Lung (tissue), 12 donors: ENCODE measurements around the gene TFAM. TPM values are rescaled to one million over a fixed set of nuclear protein-coding genes. Genes with fewer than 3 reads are reported as not detected.
A peak's percentile ranks its signal among the peaks of the same experiment; 100 is the strongest.

Experiments
- ATAC-seq: fragments of 200-7000 bp; cut with Tn5 transposase; one replicate; pipeline ENCODE4 v1.9.1; 2020; ENCODE audit warnings: moderate number of reproducible peaks; ENCODE audit not compliant: insufficient read depth, low FRiP score
- DNase-seq, 3 donors: peaks; one replicate each; pipeline ENCODE4 v3.0.0-alpha.2; 2013 to 2017
- H3K27ac ChIP-seq, 2 donors: one replicate each; pipeline ENCODE4 v1.5.1; 2013; ENCODE audit warnings: mild to moderate bottlenecking in 2 of 2, moderate library complexity in 2 of 2, control low read depth in 1 of 2, inconsistent platforms in 1 of 2, low read depth in 1 of 2, low read length in 1 of 2
- H3K27me3 ChIP-seq, 3 donors: one replicate each; pipeline ENCODE4 v1.5.1; 2013; ENCODE audit warnings: low read length in 2 of 3; ENCODE audit not compliant: control insufficient read depth in 3 of 3, insufficient read depth in 3 of 3
- H3K36me3 ChIP-seq, 4 donors: one replicate each; pipeline ENCODE4 v1.5.1; 2013; ENCODE audit warnings: low read length in 4 of 4, mild to moderate bottlenecking in 1 of 4, moderate library complexity in 1 of 4; ENCODE audit not compliant: control insufficient read depth in 4 of 4, insufficient read depth in 4 of 4
- H3K4me1 ChIP-seq, 5 donors: one replicate each; pipeline ENCODE4 v1.5.1; 2013; ENCODE audit warnings: low read length in 5 of 5, mild to moderate bottlenecking in 2 of 5, moderate library complexity in 1 of 5; ENCODE audit not compliant: control insufficient read depth in 5 of 5, insufficient read depth in 5 of 5
- H3K4me3 ChIP-seq: one replicate; pipeline ENCODE4 v1.5.1; 2013; ENCODE audit warnings: mild to moderate bottlenecking, control low read depth, moderate library complexity
- H3K9ac ChIP-seq, 2 donors: one replicate each; pipeline ENCODE4 v1.5.1; 2013; ENCODE audit warnings: low read length in 2 of 2, control low read depth in 1 of 2; ENCODE audit not compliant: insufficient read depth in 1 of 2
- H3K9me3 ChIP-seq, 4 donors: one replicate each; pipeline ENCODE4 v1.5.1; 2013; ENCODE audit warnings: low read length in 3 of 4, mild to moderate bottlenecking in 1 of 4, moderate library complexity in 1 of 4; ENCODE audit not compliant: control insufficient read depth in 4 of 4, insufficient read depth in 3 of 4
- CTCF ChIP-seq: IDR thresholded peaks from 2 replicates; pipeline ENCODE4 v1.5.1; 2012; ENCODE audit warnings: mild to moderate bottlenecking; ENCODE audit errors: control extremely low read depth, extremely low read depth
- WGBS, 2 donors: extraction: QIAGEN DNeasy Blood & Tissue Kit; methylation state at CpG; one replicate each; pipeline ENCODE4 v1.1.7; 2013; 5-methylcytosine and 5-hydroxymethylcytosine counted together
- polyA plus RNA-seq, 2 donors: library from polyadenylated mRNA; stranded (reverse); fragments of 200-250 nt; gene quantifications; one replicate each; pipeline ENCODE4 v1.2.1, GENCODE V29; 2013
- total RNA-seq, 2 donors: library from RNA; depleted of rRNA in 1 of 2; stranded (reverse); fragments of >200 nt in 1 of 2; gene quantifications; one replicate each; pipeline ENCODE4 v1.2.1, GENCODE V29; 2014 to 2021
- donor health status: control.
- donor health status: control.
- donor health status: Bipolar disorder and iron deficiency.
- donor health status: healthy.
- donor health status: DM: yes; HTN: yes; CAD: no.

The TFAM gene
- total and polyA plus RNA-seq, 4 donors = 5.9 to 27.0 (median 20.9) TPM

- 0 to 100% methylated on average over 1 of the region's 1 CpG for WGBS, 2 donors
- H3K4me1 ChIP-seq = peaks cover 0 to 29% (median 8%) of the 10 kb centered on the region in 5 donors
These were observed 55.3 kb downstream of the TFAM start for GRCh38 chr10:58440484-58440883.

GRCh38 chr10:58444321-58444720 is 59.1 kb downstream of the TFAM start:
- no peak overlapping the region for H3K9ac ChIP-seq
- no peak for ATAC-seq
- 56 to 81% methylated on average over 3 of the region's 3 CpGs for WGBS, 2 donors
- no peaks in the 10 kb centered on the region for H3K36me3 ChIP-seq
- no peak overlapping the region for H3K4me3 ChIP-seq
- H3K9me3 ChIP-seq = peaks cover 0 to 10% (median 2%) of the 10 kb centered on the region in 4 donors
- DNase-seq = no peak
- H3K27ac ChIP-seq = no peak overlapping the region
- peaks cover 0 to 4% (median 0%) of the 10 kb centered on the region in 5 donors for H3K4me1 ChIP-seq
- no peak for TF ChIP-seq CTCF
- no peaks in the 10 kb centered on the region for H3K27me3 ChIP-seq

More at GRCh38 chr10:58440484-58440883, 55.3 kb downstream of the TFAM start:
- no peak for ATAC-seq
- no peak for TF ChIP-seq CTCF
- Histone ChIP-seq H3K9me3 (peaks cover 0 to 3% (median under 1%) of the 10 kb centered on the region in 4 donors), H3K27ac (no peak overlapping the region), H3K36me3 (no peaks in the 10 kb centered on the region), H3K9ac (no peak overlapping the region), H3K4me3 (no peak overlapping the region), H3K27me3 (no peaks in the 10 kb centered on the region)
- no peak for DNase-seq

GRCh38 chr10:58444876-58445275 is 59.7 kb downstream of the TFAM start:
- DNase-seq (peak in 2 of 3 donors; percentile 51 to 68), ATAC-seq (no peak)
- H3K4me1 ChIP-seq = peaks cover 0 to 4% (median 0%) of the 10 kb centered on the region in 5 donors
- H3K9ac ChIP-seq = peak overlapping the region in 1 of 2 donors; percentile 7
- H3K9me3 ChIP-seq = peaks cover 0 to 9% (median under 1%) of the 10 kb centered on the region in 4 donors
- TF ChIP-seq CTCF = no peak
- 60 to 79% methylated on average over 6 of the region's 6 CpGs for WGBS, 2 donors
- H3K4me3 ChIP-seq = no peak overlapping the region
- no peaks in the 10 kb centered on the region for H3K27me3 ChIP-seq
- no peaks in the 10 kb centered on the region for H3K36me3 ChIP-seq
- H3K27ac ChIP-seq = no peak overlapping the region
